HEK293 (cell line): ENCODE data around the gene COL9A3.
A peak's percentile ranks its signal among the peaks of the same experiment; 100 is the strongest.

ENCODE experiments used
- BCL11A ChIP-seq: fragments of 450-650 bp; formaldehyde crosslinking; IDR thresholded peaks from 2 replicates; pipeline ENCODE4 v1.5.1; 2016; ENCODE audit warnings: low read depth, missing biosample characterization, missing genetic modification characterization
- ELK4 ChIP-seq: IDR thresholded peaks from 2 replicates; pipeline ENCODE4 v1.6.1; 2011; ENCODE audit warnings: mild to moderate bottlenecking, low read depth, low read length, borderline replicate concordance
- GLI4 ChIP-seq: fragments of 450-650 bp; formaldehyde crosslinking; IDR thresholded peaks from 2 replicates; pipeline ENCODE4 v1.5.1; 2016; ENCODE audit warnings: missing biosample characterization, missing genetic modification characterization
- GLIS2 ChIP-seq: fragments of 450-650 bp; formaldehyde crosslinking; IDR thresholded peaks from 2 replicates; pipeline ENCODE4 v1.5.1; 2016; ENCODE audit warnings: missing biosample characterization, missing genetic modification characterization
- HOXA7 ChIP-seq: sonication (generic); formaldehyde crosslinking; IDR thresholded peaks from 2 replicates; pipeline ENCODE4 v1.8.1; 2022; ENCODE audit warnings: missing genetic modification reagents, borderline replicate concordance
- KLF16 ChIP-seq: fragments of 450-650 bp; formaldehyde crosslinking; IDR thresholded peaks from 2 replicates; pipeline ENCODE4 v1.5.1; 2017; ENCODE audit warnings: missing biosample characterization, missing genetic modification characterization
- MYNN ChIP-seq: fragments of 450-650 bp; formaldehyde crosslinking; IDR thresholded peaks from 2 replicates; pipeline ENCODE4 v1.5.1; 2016; ENCODE audit warnings: missing biosample characterization, missing genetic modification characterization, borderline replicate concordance
- PRDM6 ChIP-seq: fragments of 450-650 bp; formaldehyde crosslinking; IDR thresholded peaks from 2 replicates; pipeline ENCODE4 v1.5.1; 2017; ENCODE audit warnings: missing biosample characterization, missing genetic modification characterization
- TRIM28 ChIP-seq: IDR thresholded peaks from 2 replicates; pipeline ENCODE4 v1.6.1; 2011; ENCODE audit warnings: low read length, control low read depth, borderline replicate concordance
- YY1 ChIP-seq: fragments of 450-650 bp; formaldehyde crosslinking; IDR thresholded peaks from 2 replicates; pipeline ENCODE4 v1.5.1; 2018; ENCODE audit warnings: missing biosample characterization, missing genetic modification characterization
- ZBTB10 ChIP-seq: fragments of 450-650 bp; formaldehyde crosslinking; IDR thresholded peaks from 2 replicates; pipeline ENCODE4 v1.5.1; 2016; ENCODE audit warnings: missing biosample characterization, missing genetic modification characterization
- ZFP69B ChIP-seq: fragments of 450-650 bp; formaldehyde crosslinking; IDR thresholded peaks from 2 replicates; pipeline ENCODE4 v1.5.1; 2016; ENCODE audit warnings: missing biosample characterization, missing genetic modification characterization
- ZIC2 ChIP-seq: fragments of 450-650 bp; formaldehyde crosslinking; IDR thresholded peaks from 2 replicates; pipeline ENCODE4 v1.5.1; 2016; ENCODE audit warnings: missing biosample characterization, missing genetic modification characterization
- ZNF138 ChIP-seq: fragments of 450-650 bp; formaldehyde crosslinking; IDR thresholded peaks from 2 replicates; pipeline ENCODE4 v1.5.1; 2016; ENCODE audit warnings: missing biosample characterization, missing genetic modification characterization, borderline replicate concordance
- ZNF157 ChIP-seq: fragments of 450-650 bp; formaldehyde crosslinking; IDR thresholded peaks from 2 replicates; pipeline ENCODE4 v1.5.1; 2016; ENCODE audit warnings: missing biosample characterization, missing genetic modification characterization
- ZNF19 ChIP-seq: fragments of 450-650 bp; formaldehyde crosslinking; IDR thresholded peaks from 2 replicates; pipeline ENCODE4; 2016; ENCODE audit warnings: missing biosample characterization, missing genetic modification characterization, low read depth
- ZNF214 ChIP-seq: fragments of 450-650 bp; formaldehyde crosslinking; IDR thresholded peaks from 2 replicates; pipeline ENCODE4 v1.5.1; 2017; ENCODE audit warnings: missing biosample characterization, mild to moderate bottlenecking, missing genetic modification characterization, borderline replicate concordance
- ZNF221 ChIP-seq: fragments of 450-650 bp; formaldehyde crosslinking; IDR thresholded peaks from 2 replicates; pipeline ENCODE4 v1.5.1; 2017; ENCODE audit warnings: missing biosample characterization, missing genetic modification characterization, borderline replicate concordance
- ZNF223 ChIP-seq: fragments of 450-650 bp; formaldehyde crosslinking; IDR thresholded peaks from 2 replicates; pipeline ENCODE4 v1.5.1; 2016; ENCODE audit warnings: missing biosample characterization, missing genetic modification characterization
- ZNF24 ChIP-seq: fragments of 450-650 bp; formaldehyde crosslinking; IDR thresholded peaks from 2 replicates; pipeline ENCODE4 v1.5.1; 2016; ENCODE audit warnings: missing biosample characterization, missing genetic modification characterization
- ZNF280D ChIP-seq: fragments of 450-650 bp; formaldehyde crosslinking; IDR thresholded peaks from 2 replicates; pipeline ENCODE4 v1.5.1; 2016; ENCODE audit warnings: missing biosample characterization, missing genetic modification characterization
- ZNF302 ChIP-seq: fragments of 450-650 bp; formaldehyde crosslinking; IDR thresholded peaks from 2 replicates; pipeline ENCODE4 v1.5.1; 2016; ENCODE audit warnings: missing biosample characterization, missing genetic modification characterization, low read depth
- ZNF324 ChIP-seq: fragments of 450-650 bp; formaldehyde crosslinking; IDR thresholded peaks from 2 replicates; pipeline ENCODE4 v1.5.1; 2016; ENCODE audit warnings: missing biosample characterization, missing genetic modification characterization
- ZNF37A ChIP-seq: fragments of 450-650 bp; IDR thresholded peaks from 2 replicates; pipeline ENCODE4 v1.5.1; 2018; ENCODE audit warnings: missing biosample characterization, missing genetic modification characterization
- ZNF404 ChIP-seq: fragments of 450-650 bp; formaldehyde crosslinking; IDR thresholded peaks from 2 replicates; pipeline ENCODE4 v1.5.1; 2017; ENCODE audit warnings: missing biosample characterization, missing genetic modification characterization
- ZNF423 ChIP-seq: fragments of 450-650 bp; formaldehyde crosslinking; IDR thresholded peaks from 2 replicates; pipeline ENCODE4 v1.5.1; 2016; ENCODE audit warnings: missing biosample characterization, missing genetic modification characterization
- ZNF433 ChIP-seq: fragments of 450-650 bp; formaldehyde crosslinking; IDR thresholded peaks from 2 replicates; pipeline ENCODE4 v1.5.1; 2016; ENCODE audit warnings: missing biosample characterization, missing genetic modification characterization, low read depth
- ZNF473 ChIP-seq: fragments of 450-650 bp; formaldehyde crosslinking; IDR thresholded peaks from 2 replicates; pipeline ENCODE4 v1.5.1; 2017; ENCODE audit warnings: missing biosample characterization, missing genetic modification characterization
- ZNF549 ChIP-seq: fragments of 450-650 bp; IDR thresholded peaks from 2 replicates; pipeline ENCODE4 v1.5.1; 2018; ENCODE audit warnings: missing biosample characterization, missing genetic modification characterization, mild to moderate bottlenecking, inconsistent platforms, moderate library complexity
- ZSCAN23 ChIP-seq: fragments of 450-650 bp; formaldehyde crosslinking; IDR thresholded peaks from 2 replicates; pipeline ENCODE4 v1.5.1; 2016; ENCODE audit warnings: missing biosample characterization, missing genetic modification characterization
- ZXDB ChIP-seq: fragments of 450-650 bp; formaldehyde crosslinking; IDR thresholded peaks from 2 replicates; pipeline ENCODE4 v1.5.1; 2016; ENCODE audit warnings: missing biosample characterization, missing genetic modification characterization
- TF ChIP-seq, protein P1 (sequence below): fragments of 450-650 bp; formaldehyde crosslinking; IDR thresholded peaks from 2 replicates; pipeline ENCODE4 v1.5.1; 2017; ENCODE audit warnings: missing biosample characterization, missing genetic modification characterization

Gene COL9A3

GRCh38 chr20:62819494-62820174, 2.8 kb downstream of the COL9A3 start (continued):
- no peak for TF ChIP-seq GLIS2
- TF ChIP-seq ZNF138 = no peak
- no peak for TF ChIP-seq ZFP69B
- no peak for TF ChIP-seq KLF16 (tag by site-specific recombination)
- no peak for TF ChIP-seq ZNF280D (tag by site-specific recombination)
- TF ChIP-seq HOXA7 (CRISPR knock-in tag) = no peak
- no peak for TF ChIP-seq ZNF324
- TF ChIP-seq ZXDB (tag by site-specific recombination) = no peak
- no peak for TF ChIP-seq TRIM28
- TF ChIP-seq ZNF221 (tag by site-specific recombination) = no peak
- 0 out of 2 replicates have a peak, but pooled peaks have one; percentile 20 for TF ChIP-seq ZNF423 (tag by site-specific recombination)
- TF ChIP-seq ZNF302 (tag by site-specific recombination) = no peak
- TF ChIP-seq ZNF24 (tag by site-specific recombination) = no peak
- no peak for TF ChIP-seq ZNF473 (tag by site-specific recombination)
- no peak for TF ChIP-seq GLI4 (tag by site-specific recombination)
- no peak for TF ChIP-seq ZNF223
- TF ChIP-seq BCL11A (tag by site-specific recombination) = peak; percentile 58; the same call in 1 of the 2 replicates
- no peak for TF ChIP-seq ZNF549 (tag by site-specific recombination)
- TF ChIP-seq ZNF433 (tag by site-specific recombination) = no peak
- TF ChIP-seq ZNF37A (tag by site-specific recombination) = no peak
- TF ChIP-seq, protein P1, sequence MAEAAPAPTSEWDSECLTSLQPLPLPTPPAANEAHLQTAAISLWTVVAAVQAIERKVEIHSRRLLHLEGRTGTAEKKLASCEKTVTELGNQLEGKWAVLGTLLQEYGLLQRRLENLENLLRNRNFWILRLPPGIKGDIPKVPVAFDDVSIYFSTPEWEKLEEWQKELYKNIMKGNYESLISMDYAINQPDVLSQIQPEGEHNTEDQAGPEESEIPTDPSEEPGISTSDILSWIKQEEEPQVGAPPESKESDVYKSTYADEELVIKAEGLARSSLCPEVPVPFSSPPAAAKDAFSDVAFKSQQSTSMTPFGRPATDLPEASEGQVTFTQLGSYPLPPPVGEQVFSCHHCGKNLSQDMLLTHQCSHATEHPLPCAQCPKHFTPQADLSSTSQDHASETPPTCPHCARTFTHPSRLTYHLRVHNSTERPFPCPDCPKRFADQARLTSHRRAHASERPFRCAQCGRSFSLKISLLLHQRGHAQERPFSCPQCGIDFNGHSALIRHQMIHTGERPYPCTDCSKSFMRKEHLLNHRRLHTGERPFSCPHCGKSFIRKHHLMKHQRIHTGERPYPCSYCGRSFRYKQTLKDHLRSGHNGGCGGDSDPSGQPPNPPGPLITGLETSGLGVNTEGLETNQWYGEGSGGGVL (tag by site-specific recombination) = no peak
- TF ChIP-seq MYNN = no peak
- TF ChIP-seq PRDM6 (tag by site-specific recombination) = no peak
- no peak for TF ChIP-seq ZNF19 (tag by site-specific recombination)
- TF ChIP-seq ELK4 = no peak
- TF ChIP-seq ZNF157 (tag by site-specific recombination) = no peak
- no peak for TF ChIP-seq ZNF214 (tag by site-specific recombination)
- peak; percentile 57 for TF ChIP-seq ZIC2 (tag by site-specific recombination)
- TF ChIP-seq ZBTB10 = peak; percentile 42; the same call in 1 of the 2 replicates
- no peak for TF ChIP-seq ZSCAN23 (tag by site-specific recombination)
- no peak for TF ChIP-seq YY1
- no peak for TF ChIP-seq ZNF404 (tag by site-specific recombination)
